HG02798 (cell line): ENCODE results near the gene RAB11FIP4.
A peak's percentile ranks its signal among the peaks of the same experiment; 100 is the strongest.

Experiments
- ATAC-seq: cut with Tn5 transposase; IDR thresholded peaks from one replicate; pipeline ENCODE4 v1.9.1; 2021; ENCODE audit warnings: mild to moderate bottlenecking; ENCODE audit not compliant: unreplicated experiment, poor library complexity

Gene RAB11FIP4

DNA sequence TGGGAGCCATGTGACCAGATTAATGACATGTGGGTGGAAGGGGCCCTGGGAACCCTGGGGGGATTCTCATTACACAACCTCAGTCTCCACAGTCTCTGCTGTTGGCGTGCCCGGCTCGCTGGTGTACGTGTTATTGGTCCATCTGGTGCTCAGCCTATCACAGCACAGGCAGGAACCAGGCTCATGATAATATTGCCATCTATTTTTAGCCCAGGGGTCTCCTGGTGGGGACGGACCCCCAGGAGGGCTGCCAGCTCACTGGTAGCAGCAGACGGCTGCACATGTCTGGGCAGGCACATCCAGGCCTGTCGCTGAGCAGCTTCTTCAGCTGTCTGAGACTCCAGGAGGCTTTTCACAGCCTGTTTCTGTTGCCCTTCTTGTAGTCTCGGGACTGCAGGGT lies 123.8 kb downstream of the RAB11FIP4 start:
- ATAC-seq, result no peak

DNA sequence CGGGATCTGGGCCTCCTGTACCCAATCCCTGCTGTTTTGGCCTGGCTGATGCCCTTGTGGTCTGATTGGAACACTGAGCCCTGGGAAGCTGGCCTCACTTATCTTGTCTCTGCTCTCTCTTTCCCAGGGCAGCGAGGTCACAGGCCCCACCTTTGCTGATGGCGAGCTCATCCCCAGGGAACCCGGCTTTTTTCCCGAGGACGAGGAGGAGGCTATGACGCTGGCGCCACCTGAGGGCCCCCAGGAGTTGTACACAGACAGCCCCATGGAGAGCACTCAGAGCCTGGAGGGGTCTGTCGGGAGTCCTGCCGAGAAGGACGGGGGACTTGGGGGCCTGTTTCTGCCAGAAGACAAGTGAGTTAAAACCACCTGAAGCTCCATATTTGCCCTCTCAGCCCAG lies 126.0 kb downstream of the RAB11FIP4 start:
- ATAC-seq, result no peak

DNA sequence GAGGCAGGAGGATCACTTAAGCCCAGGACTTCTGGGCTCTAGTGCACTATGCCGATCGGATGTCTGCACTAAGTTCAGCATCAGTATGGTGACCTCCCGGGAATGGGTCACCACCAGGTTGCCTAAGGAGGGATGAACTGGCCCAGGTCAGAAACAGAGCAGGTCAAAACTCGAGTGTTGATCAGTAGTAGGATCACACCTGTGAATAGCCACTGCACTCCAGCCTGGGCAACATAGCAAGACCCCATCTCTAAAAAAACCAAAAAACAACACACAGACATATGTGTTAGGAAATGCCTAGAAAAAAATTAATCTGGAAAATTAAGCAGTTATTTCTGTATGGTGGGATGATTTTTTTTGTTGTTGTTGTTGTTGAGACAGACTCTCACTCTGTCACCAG lies 127.0 kb downstream of the RAB11FIP4 start:
- no peak for ATAC-seq

DNA sequence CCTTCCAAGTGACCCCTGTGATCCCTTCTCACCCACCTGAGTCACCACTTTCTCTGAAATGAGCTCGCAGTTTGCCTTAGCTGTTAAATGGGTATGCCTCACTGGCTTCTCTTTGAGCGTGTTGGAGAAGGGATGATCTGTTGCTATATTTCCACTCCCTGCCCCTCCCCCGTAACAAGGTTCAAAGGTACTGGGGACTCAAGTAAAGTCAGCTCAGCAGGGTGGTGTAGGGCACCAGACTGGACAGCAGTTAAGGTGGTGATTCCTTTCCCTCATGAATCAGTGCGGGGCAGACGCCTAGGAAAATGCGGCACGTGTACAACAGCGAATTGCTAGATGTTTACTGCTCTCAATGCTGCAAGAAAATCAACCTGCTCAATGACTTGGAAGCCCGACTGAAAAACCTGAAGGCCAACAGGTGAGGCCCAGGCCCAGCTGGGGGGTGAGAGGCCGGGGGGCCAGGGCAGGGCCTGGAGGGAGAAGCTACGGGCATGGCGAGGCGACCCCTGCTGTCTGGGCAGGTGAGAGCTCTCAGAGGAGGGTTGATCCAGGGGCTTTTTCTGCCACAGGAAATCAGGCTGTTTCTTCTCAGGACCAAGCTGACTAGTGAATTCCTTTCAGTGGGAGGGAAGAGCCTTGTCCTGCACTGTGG lies 130.3 kb downstream of the RAB11FIP4 start:
- ATAC-seq, result no peak

DNA sequence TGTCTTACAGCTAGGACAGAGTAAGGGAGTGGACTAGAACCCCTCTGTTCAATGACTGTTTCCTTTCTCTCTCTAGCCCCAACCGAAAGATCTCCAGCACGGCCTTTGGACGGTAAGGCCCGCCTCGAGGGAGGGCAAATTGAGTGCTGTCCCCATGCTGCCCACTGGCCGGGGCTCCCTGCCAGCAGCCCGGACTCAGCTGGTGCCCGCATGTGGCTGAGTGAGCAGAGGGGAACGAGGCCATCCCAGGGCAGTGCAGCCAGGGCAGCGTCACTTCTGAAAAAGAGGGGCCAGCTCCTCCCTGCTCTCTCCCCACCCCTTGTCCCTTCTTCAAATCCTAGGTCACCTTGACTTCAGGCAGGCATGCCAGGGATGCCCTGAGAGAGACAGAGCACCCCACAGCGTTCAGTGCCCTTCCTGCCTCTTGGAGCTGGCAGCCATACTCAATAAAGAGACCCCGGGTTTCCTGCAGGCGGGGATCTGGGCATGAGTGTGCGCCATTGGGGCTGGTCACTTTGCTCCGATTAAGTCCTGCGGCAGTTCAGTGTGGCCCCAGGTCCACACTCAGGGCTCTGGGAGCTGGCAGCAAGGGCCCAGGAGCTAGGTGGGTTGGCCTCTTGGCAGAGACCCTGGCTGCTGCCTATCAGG lies 130.9 kb downstream of the RAB11FIP4 start:
- no peak for ATAC-seq

DNA sequence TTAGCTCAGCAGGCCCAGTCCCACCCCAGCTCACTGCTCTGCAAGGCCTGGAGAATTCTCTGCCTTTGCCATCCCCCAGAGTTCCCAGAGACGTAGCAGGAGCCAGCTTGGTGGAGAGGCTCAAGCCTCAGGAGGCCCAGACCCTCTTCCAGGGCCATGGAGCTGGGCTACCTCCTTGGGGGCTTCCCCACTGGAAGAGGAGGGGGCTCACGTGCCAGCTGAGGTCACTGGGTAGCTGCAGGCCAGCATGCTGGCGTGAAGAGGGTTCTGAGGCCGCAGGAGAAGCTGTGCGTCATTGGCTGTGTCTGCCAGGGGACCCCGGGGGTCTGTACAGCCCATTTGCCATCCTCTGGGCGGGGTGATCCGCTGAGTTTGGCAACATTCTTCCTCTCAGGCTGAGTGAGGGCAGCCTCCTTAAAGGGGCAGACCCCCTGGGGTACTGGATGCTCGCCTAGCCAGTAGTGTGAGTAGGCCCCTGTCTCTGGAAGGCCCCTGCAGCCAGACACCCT lies 131.6 kb downstream of the RAB11FIP4 start:
- no peak for ATAC-seq

DNA sequence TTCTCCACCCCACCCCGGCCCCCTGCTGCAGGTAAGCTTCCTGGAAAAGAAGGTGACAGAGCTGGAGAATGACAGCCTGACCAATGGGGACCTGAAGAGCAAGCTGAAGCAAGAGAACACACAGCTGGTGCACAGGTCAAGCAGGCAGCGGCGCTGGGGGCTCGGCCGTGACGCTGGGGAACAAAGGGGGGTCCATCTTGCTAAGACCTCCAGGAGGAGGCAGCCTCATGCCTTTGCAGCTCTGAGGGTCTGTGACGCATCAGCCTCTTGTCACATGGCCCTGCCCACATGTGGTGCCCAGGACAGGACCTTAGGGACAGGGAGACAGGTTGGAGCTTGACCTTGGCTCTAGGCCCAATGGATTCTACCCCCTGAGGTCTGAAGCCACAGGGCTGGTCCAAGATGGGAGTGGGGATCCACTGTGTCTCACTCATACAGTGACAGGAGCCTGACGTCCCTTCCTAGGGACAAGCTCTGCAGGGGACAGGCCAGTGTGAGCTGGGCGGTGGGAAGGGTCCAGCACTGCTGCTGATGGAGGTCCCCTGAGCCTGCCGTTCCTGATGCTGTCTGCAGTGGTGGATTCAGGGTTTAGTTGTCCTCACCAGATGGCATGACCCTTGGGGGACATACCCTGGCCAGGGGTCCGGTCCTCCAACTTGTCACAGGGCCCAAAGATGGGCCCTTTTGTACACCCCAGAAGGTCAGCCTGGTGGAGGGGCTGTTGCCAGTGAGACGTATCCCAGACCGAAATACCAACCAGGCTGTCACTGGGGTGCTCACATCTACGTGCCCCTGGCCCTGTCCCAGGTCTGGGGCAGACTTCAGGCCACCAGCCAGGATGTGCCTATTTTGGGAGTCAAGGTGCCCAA lies 132.6 kb downstream of the RAB11FIP4 start:
- no peak for ATAC-seq

DNA sequence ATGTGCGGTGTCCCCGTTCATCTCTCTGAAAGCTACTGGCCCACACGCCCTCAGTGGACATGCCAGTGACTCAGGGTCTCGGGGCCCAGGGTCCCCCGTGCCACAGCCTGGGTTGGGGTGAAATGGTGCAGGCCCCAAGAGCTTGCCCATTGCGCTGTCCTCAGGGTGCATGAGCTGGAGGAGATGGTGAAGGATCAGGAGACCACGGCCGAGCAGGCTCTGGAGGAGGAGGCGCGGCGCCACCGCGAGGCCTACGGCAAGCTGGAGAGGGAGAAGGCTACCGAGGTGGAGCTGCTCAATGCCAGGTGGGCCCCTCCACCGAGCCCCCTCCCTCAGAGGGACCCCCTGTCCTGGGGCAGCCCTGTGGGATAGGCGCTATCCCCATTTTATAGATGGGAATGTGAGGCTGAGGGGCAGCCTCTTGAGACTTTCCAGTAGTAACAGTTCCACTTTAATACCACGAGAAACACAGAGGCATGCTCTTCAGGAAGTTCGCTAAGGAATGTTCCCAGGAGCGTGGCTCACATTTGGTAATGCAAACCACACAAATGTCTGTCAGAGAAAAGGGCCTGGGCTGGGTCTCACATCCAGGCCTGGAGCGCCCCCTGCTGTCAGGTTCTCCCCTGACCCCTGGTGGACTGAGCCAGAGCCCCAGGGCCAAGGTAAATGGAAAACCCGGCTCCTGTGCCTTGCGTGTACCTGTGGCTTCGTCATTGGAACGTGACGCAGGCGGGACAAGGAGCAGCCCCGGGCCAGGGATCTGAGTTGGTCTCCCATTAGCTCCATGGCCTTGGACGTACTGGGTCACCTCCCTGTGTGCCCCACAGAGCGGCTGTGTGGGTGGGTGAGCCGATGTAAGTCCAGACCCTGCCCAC lies 133.7 kb downstream of the RAB11FIP4 start:
- ATAC-seq, result peak; percentile 71

DNA sequence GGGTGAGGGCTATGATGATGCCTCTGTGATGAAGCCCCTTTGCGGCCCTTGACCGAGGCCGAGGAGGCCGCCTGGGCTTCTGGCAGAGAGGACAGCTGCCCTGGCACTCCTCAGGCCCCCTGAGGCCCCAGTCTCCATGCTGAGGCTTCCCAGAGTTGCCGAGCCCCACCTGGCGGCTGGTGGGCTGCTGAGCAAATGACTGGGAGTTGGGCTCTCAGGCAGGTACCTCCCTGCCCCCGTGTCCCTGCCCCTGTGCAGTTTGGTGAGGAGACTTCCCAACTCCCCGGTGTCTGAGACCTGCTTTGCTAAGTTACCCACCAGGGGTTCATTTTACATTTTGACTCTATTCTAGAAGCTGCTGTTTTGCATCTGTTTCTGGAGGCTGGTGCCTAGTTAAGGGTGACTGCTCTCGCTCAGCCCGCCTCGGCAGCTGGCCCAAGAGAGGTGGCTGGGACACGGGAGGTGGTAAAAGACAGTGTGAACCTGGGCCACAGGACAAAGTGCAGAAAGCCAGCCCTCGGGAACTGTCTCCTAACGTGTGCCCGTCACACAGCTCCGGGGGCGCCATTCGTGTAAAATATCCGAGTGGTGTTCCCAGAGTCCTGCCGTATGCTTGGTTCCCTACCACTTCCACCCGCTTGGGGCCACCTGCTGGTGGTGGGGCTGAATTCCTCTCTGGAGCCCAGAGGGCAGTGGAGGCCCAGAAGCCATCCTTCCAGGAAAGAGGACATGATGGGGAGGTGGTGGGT lies 134.5 kb downstream of the RAB11FIP4 start:
- ATAC-seq, result peak; percentile 40

DNA sequence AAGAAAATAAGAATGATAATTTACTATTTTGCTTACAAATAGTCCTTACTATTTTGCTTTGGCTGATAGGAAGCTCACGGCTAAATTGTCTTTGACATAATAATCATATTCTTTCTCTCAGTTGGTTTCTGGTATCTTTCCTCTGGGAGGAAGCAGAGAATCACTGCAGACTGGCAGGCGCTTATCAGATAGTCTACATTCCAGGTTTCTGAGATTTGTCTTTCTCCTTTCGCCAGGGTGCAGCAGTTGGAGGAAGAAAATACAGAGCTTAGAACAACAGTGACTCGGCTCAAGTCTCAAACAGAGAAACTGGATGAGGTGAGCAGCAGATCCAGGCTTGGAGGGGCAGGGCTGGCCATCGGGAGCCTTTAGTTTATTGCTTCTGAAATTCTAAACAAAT lies 136.1 kb downstream of the RAB11FIP4 start:
- ATAC-seq, result no peak

DNA sequence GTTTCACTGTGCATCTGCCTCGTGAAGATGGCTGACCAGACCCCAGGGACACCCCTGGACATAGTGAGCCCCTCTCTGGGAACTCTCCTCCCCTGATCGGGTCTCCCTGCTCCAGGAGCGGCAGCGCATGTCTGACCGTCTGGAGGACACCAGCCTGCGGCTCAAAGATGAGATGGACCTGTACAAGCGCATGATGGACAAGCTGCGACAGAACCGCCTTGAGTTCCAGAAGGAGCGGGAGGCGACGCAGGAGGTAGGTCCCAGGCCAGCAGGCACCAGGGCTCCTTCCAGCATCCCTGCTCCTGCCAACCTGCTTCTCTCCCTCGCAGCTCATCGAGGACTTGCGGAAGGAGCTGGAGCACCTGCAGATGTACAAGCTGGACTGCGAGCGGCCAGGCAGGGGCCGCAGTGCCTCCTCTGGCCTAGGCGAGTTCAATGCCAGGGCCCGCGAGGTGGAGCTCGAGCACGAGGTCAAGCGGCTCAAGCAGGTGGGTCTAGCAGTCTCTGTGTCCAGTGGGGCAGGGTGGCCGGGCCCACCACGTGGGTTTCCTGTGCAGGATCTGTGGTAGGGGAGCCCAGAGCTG lies 136.9 kb downstream of the RAB11FIP4 start:
- ATAC-seq, result no peak

DNA sequence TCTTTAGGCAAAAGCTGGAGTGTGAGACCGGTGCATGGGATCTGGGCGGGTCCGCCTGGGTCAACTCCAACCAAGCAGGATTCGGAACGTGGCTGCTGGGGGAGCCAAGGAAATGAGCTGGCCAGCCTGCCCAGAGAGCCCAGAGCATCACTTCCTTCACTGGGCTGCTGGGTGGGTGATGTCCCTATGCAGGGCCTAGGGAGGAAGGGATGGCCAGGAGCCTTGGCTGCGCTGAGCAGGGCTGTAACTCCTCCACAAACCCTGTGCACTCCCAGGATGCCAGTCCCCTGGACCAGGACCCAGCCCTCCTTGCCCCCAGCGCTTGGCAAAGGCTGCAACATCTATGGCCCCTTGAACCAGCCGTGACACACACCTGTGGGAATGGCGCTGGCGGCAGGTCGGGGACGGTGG lies 138.4 kb downstream of the RAB11FIP4 start:
- ATAC-seq, result no peak

DNA sequence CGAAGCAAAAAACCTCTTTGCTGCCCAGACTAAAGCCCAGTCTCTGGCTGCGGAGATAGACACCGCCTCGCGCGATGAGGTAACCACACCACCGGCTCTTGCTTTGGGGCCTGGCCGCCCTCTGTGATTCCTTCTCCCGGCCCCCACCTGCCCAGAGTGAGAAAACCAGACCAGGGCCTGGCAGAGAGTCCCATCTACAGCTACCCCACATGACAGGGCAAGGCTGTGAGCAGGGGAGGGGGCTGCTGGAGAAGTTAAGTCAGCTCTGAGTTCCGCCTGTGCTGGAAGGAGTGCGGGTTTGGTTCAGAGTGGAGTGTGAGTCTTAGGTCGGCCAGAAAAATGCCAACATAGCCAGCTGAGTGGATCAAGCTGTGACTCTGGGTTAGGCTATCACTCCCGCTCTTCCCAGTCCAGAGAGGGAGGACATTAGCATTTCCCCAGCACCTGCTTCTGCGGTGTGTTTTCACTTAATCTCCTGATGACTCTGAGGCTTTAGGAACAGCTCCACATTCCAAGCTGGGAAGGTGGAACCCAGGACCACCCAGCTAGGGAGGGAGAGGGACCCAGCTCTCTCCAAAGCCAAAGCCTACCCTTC lies 139.0 kb downstream of the RAB11FIP4 start:
- no peak for ATAC-seq

DNA sequence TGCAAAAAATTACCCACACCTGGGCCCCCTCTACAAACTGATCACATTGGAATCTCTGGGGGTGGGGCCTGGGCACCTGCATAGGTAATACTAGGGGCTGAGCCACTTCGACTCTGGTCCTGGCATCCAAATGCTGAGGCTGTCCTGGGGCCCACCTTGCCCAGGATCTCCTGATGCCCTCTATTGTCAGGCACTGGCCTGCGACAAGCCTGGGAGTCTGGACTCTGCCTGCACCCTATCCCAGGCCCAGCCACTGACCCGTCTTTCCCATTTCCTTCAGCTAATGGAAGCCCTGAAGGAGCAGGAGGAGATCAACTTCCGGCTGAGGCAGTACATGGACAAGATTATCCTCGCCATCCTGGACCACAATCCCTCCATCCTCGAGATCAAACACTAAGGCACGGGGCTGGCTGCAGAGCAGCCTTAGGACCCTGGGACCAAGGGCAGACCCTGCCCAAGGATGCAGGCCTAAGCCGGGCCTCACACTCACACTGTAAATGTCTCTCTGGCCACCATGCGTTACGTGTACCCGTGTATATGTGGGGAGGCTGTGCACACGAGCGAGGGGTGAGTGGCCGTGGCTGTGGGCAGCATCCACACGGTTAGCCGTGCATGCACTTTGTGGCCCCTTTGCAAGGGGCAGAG lies 140.0 kb downstream of the RAB11FIP4 start:
- no peak for ATAC-seq

DNA sequence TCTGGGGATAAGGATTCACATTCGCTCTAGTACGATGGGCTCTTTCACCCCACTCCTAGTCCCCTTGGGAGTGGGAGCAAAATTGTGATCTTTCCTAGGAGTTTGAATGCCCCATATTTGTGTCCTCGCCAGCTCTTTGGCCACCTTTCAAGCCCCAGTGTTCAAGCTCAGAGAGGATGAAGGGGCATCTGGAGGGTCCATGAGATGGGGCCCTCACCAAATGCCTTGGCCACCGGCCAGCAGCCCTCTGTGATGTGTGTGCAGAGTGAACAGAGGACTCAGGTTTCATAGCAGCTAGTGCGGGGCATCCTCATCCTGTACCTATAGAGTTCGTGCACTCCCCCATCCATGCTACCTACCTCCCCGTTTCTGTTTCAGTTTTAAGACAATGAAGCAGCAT lies 140.6 kb downstream of the RAB11FIP4 start:
- no peak for ATAC-seq

DNA sequence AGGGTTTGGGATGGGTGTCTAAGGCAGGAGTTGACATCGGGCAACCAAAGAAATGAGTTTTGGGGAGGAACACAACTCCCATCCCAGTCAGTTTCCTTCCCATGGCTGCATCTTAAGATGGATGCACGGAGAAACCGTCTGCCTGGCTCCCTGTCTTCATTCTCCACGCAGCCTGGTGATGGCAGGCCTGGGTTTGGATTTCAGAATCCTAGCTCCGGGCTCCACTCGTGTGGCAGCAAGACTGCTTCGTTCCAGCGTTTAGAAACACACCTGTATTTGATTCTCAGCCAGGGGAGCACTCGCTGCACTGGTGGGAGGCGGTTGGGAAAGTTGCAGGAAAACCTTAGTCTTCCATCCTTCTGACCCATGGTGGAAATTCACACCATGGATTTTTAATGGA lies 141.1 kb downstream of the RAB11FIP4 start:
- no peak for ATAC-seq

DNA sequence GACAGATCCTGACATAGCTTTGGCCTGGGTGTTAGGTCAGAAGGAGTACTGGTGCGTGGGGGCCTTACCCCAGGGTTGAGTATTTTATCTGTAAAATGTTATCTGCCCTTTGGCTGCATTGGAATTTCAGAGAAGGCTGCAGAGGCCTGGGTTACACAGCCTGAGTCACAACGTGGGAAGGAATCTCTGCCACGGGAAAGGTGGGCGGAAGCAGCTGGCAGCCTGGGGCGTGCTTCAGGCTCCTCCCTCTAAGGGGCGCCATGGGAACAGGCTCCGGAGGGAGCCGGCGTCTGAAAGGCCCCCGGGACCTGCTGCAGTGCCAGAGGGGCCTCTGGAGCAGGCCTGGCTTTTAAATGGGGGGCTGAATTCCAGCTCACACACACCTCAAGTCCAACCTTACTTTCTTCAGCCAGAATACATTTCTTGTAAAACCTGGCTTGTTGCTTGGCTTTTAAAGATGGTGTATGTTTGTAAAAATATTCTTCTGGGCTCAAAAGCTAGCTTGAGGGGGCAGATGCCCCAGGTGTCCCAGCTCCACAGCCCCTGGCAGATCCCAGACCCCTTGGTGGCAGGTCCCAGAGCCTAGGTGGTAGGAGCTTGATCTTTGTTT lies 142.2 kb downstream of the RAB11FIP4 start:
- no peak for ATAC-seq
